Gastrocnemius medialis (tissue), 4 donors: ENCODE measurements around the gene ZNF562. TPM values are rescaled to one million over a fixed set of nuclear protein-coding genes. Genes with fewer than 3 reads are reported as not detected.

Experiments
- ATAC-seq, 2 donors: fragments of 150-250 bp; one replicate each; pipeline ENCODE4 v1.9.1; 2016
- DNase-seq, 2 donors: peaks; one replicate each; pipeline ENCODE4 v3.0.0-alpha.2; 2019
- H3K27ac ChIP-seq, 4 donors: fragments of 200-600 bp; sonication (generic); 1 replicate in 1 of 4; 2 replicates in 3 of 4; pipeline ENCODE4 v1.5.1; 2016 to 2018; ENCODE audit warnings: mild to moderate bottlenecking in 2 of 4, moderate library complexity in 1 of 4
- H3K27me3 ChIP-seq, 3 donors: fragments of 200-600 bp; sonication (generic) in 2 of 3; 1 replicate in 1 of 3; 2 replicates in 2 of 3; pipeline versions ENCODE4 v1.5.1 to v1.6.0; 2016 to 2019; ENCODE audit warnings: mild to moderate bottlenecking in 1 of 3, moderate library complexity in 1 of 3
- H3K36me3 ChIP-seq, 2 donors: fragments of 200-600 bp; sonication (generic) in 1 of 2; one replicate each; pipeline ENCODE4 v1.5.1; 2017 to 2018
- H3K4me1 ChIP-seq, 2 donors: fragments of 200-600 bp; sonication (generic) in 1 of 2; one replicate each; pipeline ENCODE4 v1.5.1; 2016 to 2017; ENCODE audit warnings: mild to moderate bottlenecking in 2 of 2
- H3K4me3 ChIP-seq, 4 donors: fragments of 200-600 bp; sonication (generic) in 3 of 4; 1 replicate in 1 of 4; 2 replicates in 3 of 4; pipeline ENCODE4 v1.5.1; 2016 to 2019; ENCODE audit warnings: mild to moderate bottlenecking in 2 of 4
- H3K9me3 ChIP-seq, 3 donors: fragments of 200-600 bp; sonication (generic) in 2 of 3; 1 replicate in 1 of 3; 2 replicates in 2 of 3; pipeline ENCODE4 v1.5.1; 2016 to 2019
- POLR2A ChIP-seq, 2 donors: fragments of 450-650 bp; IDR thresholded peaks; one replicate each; pipeline ENCODE4 v1.6.1; 2017; ENCODE audit warnings: antibody characterized with exemption in 2 of 2, mild to moderate bottlenecking in 2 of 2, moderate library complexity in 2 of 2
- in situ Hi-C, 4 donors: fragments of 200-750 bp; cut with MboI; loops; one replicate each; pipeline versions ENCODE4 v1.15.0 to v1.8.0; 2017; ENCODE audit warnings: low sequenced_read_pairs in 4 of 4
- intact Hi-C: fragments of 100-400 bp; cut with DNase I; formaldehyde crosslinking; loops from one replicate; pipeline ENCODE4 v1.15.1; 2023; ENCODE audit warnings: low total_unique reads
- total RNA-seq, 4 donors: library from RNA; depleted of rRNA; stranded (reverse); fragments of >200 nt; gene quantifications; one replicate each; pipeline versions ENCODE4 v1.1.0 to v1.2.3, GENCODE V29; 2016
- TF ChIP-seq, protein P1 (sequence below), 5 experiments: fragments of 450-650 bp in 3 of 5; fragments of 200-600 bp in 2 of 5; sonication (generic) in 2 of 5; IDR thresholded peaks in 4 of 5; conservative IDR thresholded peaks in 1 of 5; 1 replicate in 4 of 5; 2 replicates in 1 of 5; pipeline ENCODE4 v1.5.1; 2016 to 2019; ENCODE audit warnings: antibody characterized with exemption in 5 of 5, mild to moderate bottlenecking in 3 of 5, moderate library complexity in 3 of 5

The ZNF562 gene
- total RNA-seq, 4 donors from 2014 or later = 3.0 to 8.1 (median 6.6) TPM

DNA sequence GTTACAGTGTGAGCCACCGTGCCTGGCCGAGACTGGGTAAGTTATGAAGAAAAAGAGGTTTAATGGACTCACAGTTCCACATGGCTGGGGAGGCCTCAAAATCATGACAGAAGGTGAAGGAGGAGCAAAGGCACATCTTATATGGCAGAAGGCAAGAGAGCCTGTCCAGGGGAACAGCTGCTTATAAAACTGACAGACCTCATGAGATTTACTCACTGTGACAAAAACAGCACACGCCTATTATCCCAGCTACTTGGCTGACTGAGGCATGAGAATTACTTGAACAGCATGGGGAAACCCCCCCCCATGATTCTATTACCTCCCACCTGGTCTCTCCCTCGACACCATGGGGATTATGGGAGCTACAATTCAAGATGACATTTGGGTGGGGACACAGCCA lies 30.4 kb downstream of the ZNF562 start:
- ATAC-seq (no peak), DNase-seq (no peak)
- intact Hi-C loops = no loop called here
- no peak for TF ChIP-seq POLR2A (IDR thresholded peaks at IDR 0.05)
- TF ChIP-seq, protein P1, sequence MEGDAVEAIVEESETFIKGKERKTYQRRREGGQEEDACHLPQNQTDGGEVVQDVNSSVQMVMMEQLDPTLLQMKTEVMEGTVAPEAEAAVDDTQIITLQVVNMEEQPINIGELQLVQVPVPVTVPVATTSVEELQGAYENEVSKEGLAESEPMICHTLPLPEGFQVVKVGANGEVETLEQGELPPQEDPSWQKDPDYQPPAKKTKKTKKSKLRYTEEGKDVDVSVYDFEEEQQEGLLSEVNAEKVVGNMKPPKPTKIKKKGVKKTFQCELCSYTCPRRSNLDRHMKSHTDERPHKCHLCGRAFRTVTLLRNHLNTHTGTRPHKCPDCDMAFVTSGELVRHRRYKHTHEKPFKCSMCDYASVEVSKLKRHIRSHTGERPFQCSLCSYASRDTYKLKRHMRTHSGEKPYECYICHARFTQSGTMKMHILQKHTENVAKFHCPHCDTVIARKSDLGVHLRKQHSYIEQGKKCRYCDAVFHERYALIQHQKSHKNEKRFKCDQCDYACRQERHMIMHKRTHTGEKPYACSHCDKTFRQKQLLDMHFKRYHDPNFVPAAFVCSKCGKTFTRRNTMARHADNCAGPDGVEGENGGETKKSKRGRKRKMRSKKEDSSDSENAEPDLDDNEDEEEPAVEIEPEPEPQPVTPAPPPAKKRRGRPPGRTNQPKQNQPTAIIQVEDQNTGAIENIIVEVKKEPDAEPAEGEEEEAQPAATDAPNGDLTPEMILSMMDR (IDR thresholded peaks at IDR 0.05 in 4 of 5, conservative IDR thresholded peaks at IDR 0.05 in 1 of 5) = no peak
- Histone ChIP-seq H3K27me3 (no peaks in the 10 kb centered on the region), H3K9me3 (no peaks in the 10 kb centered on the region), H3K27ac (no peak overlapping the region), H3K36me3 (peaks cover 0 to 31% of the 10 kb centered on the region in 2 donors), H3K4me3 (no peak overlapping the region), H3K4me1 (no peaks in the 10 kb centered on the region)
- in situ Hi-C loops = no loop called here

DNA sequence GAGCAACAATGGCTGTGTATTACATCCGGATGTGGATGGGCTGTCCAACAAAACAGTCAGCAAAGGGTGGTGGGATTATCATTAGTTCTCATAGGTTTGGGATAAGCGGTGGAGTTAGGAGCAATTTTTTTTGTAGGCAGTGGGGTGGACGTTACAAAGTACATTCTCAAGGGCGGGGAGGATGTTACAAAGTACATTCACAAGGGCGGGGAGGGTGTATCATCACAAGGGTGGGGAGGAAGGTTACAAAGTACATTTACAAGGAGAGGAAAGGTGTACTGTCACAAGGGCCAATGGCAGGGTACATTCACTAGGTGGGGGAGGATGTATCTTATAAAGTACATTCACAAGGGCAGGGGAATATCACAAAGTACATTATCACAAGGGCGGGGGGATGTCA lies 33.1 kb downstream of the ZNF562 start:
- Histone ChIP-seq H3K27me3 (no peaks in the 10 kb centered on the region), H3K4me3 (no peak overlapping the region), H3K9me3 (no peaks in the 10 kb centered on the region), H3K27ac (no peak overlapping the region), H3K4me1 (no peaks in the 10 kb centered on the region), H3K36me3 (peaks cover 0 to 12% of the 10 kb centered on the region in 2 donors)
- intact Hi-C loops = no loop called here
- in situ Hi-C loops = no loop called here
- DNase-seq (no peak), ATAC-seq (no peak)
- TF ChIP-seq, protein P1 (IDR thresholded peaks at IDR 0.05 in 4 of 5, conservative IDR thresholded peaks at IDR 0.05 in 1 of 5) = no peak
- TF ChIP-seq POLR2A (IDR thresholded peaks at IDR 0.05) = no peak

DNA sequence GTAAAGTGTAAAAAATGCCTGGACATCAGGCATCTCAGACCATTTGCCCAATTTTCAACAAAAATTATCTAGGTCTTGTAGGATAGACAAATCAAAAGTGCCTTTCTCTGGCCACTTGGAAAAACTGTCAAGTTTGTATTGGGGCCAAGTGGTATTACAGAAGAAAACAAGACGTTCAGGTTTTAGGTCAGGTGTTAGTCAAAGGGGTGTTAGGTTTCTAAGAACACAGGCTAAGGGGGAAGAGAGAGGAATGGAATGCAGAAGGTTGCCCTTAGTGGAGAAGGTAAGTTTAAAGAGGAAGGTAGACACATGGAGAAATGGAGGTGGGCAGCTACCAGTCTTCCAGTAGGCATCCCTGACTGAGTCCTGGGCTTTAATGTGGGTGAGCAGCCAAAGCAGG lies 33.9 kb downstream of the ZNF562 start:
- Histone ChIP-seq H3K27me3 (no peaks in the 10 kb centered on the region), H3K4me3 (no peak overlapping the region), H3K4me1 (no peaks in the 10 kb centered on the region), H3K9me3 (no peaks in the 10 kb centered on the region), H3K27ac (no peak overlapping the region), H3K36me3 (peaks cover 0 to 7% of the 10 kb centered on the region in 2 donors)
- intact Hi-C loops = no loop called here
- DNase-seq = no peak
- ATAC-seq = no peak
- in situ Hi-C loops = no loop called here
- TF ChIP-seq POLR2A (IDR thresholded peaks at IDR 0.05) = no peak
- TF ChIP-seq, protein P1 (IDR thresholded peaks at IDR 0.05 in 4 of 5, conservative IDR thresholded peaks at IDR 0.05 in 1 of 5) = no peak

DNA sequence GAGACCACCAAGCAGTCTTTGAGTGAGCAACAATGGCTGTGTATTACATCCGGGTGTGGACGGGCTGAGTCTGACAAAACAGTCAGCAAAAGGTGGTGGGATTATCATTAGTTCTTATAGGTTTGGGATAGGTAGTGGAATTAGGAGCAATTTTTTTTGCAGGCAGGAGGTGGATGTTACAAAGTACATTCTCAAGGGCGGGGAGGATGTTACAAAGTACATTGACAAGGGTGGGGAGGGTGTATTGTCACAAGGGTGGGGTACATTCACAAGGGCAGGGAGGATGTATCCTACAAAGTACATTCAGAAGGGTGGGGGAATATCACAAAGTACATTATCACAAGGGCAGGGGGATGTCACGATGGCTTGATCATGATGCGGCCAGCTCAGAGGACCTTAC lies 38.9 kb downstream of the ZNF562 start:
- ATAC-seq (no peak), DNase-seq (no peak)
- intact Hi-C loops (no loop called here), in situ Hi-C loops (no loop called here)
- no peak for TF ChIP-seq POLR2A (IDR thresholded peaks at IDR 0.05)
- TF ChIP-seq, protein P1 (IDR thresholded peaks at IDR 0.05 in 4 of 5, conservative IDR thresholded peaks at IDR 0.05 in 1 of 5) = no peak
- Histone ChIP-seq H3K27ac (no peak overlapping the region), H3K27me3 (no peaks in the 10 kb centered on the region), H3K4me3 (no peak overlapping the region), H3K36me3 (peaks cover 0 to 32% of the 10 kb centered on the region in 2 donors), H3K4me1 (no peaks in the 10 kb centered on the region), H3K9me3 (no peaks in the 10 kb centered on the region)

DNA sequence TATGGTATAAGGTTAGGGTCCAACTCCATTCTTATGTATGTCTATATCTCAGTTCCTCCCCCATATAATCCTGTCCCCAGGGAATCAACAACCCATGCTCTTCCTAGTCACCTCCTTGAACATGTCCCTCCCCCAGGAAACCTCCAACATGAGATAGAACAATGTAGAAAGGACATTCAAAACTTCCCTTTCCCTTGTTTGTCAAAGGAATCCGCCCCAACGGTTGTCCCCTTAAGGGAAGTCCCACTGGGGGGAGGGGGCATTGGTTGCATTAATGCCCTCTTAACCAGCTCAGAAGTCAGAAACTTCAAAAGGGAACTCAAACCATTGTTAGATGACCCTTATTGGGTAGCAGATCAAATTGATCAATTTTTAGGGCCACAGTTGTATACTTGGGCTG lies 47.0 kb downstream of the ZNF562 start:
- in situ Hi-C loops = loop anchor here in 1 of 4 donors (10.0 kb wide), 2 partner anchors 137 to 167 kb away; partner anchors contain the start of gene ZNF846
- H3K36me3 ChIP-seq = peaks cover 0 to 9% of the 10 kb centered on the region in 2 donors
- no peaks in the 10 kb centered on the region for H3K9me3 ChIP-seq
- no peaks in the 10 kb centered on the region for H3K4me1 ChIP-seq
- no peak for DNase-seq
- H3K27me3 ChIP-seq = no peaks in the 10 kb centered on the region
- H3K27ac ChIP-seq = no peak overlapping the region
- TF ChIP-seq, protein P1 (IDR thresholded peaks at IDR 0.05 in 4 of 5, conservative IDR thresholded peaks at IDR 0.05 in 1 of 5) = no peak
- TF ChIP-seq POLR2A (IDR thresholded peaks at IDR 0.05) = no peak
- intact Hi-C loops = loop anchor here (10.0 kb wide), 1 partner anchor 483 kb away; the partner anchor contains the start of gene ZNF317
- H3K4me3 ChIP-seq = no peak overlapping the region
- no peak for ATAC-seq
